ENCODE results near the gene GSAP. TPM values are rescaled to one million over a fixed set of nuclear protein-coding genes. Genes with fewer than 3 reads are reported as not detected.
"Not testable (repeated sequence)": the region's sequence is repeated elsewhere in the genome, so short reads cannot be mapped to it uniquely, and the experiment has no call there.

Gene GSAP, protein sequence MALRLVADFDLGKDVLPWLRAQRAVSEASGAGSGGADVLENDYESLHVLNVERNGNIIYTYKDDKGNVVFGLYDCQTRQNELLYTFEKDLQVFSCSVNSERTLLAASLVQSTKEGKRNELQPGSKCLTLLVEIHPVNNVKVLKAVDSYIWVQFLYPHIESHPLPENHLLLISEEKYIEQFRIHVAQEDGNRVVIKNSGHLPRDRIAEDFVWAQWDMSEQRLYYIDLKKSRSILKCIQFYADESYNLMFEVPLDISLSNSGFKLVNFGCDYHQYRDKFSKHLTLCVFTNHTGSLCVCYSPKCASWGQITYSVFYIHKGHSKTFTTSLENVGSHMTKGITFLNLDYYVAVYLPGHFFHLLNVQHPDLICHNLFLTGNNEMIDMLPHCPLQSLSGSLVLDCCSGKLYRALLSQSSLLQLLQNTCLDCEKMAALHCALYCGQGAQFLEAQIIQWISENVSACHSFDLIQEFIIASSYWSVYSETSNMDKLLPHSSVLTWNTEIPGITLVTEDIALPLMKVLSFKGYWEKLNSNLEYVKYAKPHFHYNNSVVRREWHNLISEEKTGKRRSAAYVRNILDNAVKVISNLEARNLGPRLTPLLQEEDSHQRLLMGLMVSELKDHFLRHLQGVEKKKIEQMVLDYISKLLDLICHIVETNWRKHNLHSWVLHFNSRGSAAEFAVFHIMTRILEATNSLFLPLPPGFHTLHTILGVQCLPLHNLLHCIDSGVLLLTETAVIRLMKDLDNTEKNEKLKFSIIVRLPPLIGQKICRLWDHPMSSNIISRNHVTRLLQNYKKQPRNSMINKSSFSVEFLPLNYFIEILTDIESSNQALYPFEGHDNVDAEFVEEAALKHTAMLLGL
- not detected for polyA plus RNA-seq (2012; ENCODE audit: insufficient read depth, insufficient read length)

- DNase-seq (ENCODE audit: low read depth, low spot score) = no peak
Measured at GRCh38 chr7:77415823-77416620, at the start of gene GSAP. GSAP (minus strand) TSS chr7:77416349; CDS start chr7:77416321, 28 bp downstream.

GRCh38 chr7:77465256-77465655 lies 49.1 kb upstream of the GSAP start:
- H3K4me3 ChIP-seq (ENCODE audit: low read length) = no peak overlapping the region
- no peak for DNase-seq (ENCODE audit: low read depth, low spot score)

More at GRCh38 chr7:77415823-77416620, at the start of gene GSAP:
- no peak within 1 kb of the TSS for H3K4me3 ChIP-seq (ENCODE audit: low read length)

GRCh38 chr7:77464589-77464988 lies 48.4 kb upstream of the GSAP start:
- no peak overlapping the region for H3K4me3 ChIP-seq (ENCODE audit: low read length)
- DNase-seq (ENCODE audit: low read depth, low spot score) = no peak

GRCh38 chr7:77463632-77464031 lies 47.5 kb upstream of the GSAP start:
- not testable (repeated sequence) for H3K4me3 ChIP-seq (ENCODE audit: low read length); DNase-seq (ENCODE audit: low read depth, low spot score)

- DNase-seq (ENCODE audit: low read depth, low spot score) = no peak
Measured at GRCh38 chr7:77461842-77462241, 45.7 kb upstream of the GSAP start.

DNA sequence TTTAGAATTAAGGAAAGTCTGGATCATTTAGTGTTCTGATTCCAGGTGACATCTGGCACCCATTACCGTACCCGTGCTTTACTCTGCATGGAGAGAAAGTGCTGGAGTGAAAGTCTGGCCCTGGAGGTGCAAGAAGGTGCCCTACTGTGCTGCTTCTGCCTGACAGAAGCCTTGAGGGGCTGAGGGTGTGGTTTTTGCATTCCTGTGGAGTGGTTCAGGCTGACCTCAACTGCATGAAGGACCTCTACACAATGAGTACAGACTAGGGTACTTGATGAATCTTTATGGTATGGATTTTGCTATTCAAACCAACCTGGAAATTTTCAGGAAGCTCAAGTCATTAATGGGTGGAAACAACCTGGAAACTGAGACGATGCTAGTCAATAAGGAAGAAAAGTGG lies 45.1 kb upstream of the GSAP start:
- no peak overlapping the region for H3K4me3 ChIP-seq (ENCODE audit: low read length)
- no peak for DNase-seq (ENCODE audit: low read depth, low spot score)

More at GRCh38 chr7:77461842-77462241, 45.7 kb upstream of the GSAP start:
- H3K4me3 ChIP-seq (ENCODE audit: low read length) = no peak overlapping the region

DNA sequence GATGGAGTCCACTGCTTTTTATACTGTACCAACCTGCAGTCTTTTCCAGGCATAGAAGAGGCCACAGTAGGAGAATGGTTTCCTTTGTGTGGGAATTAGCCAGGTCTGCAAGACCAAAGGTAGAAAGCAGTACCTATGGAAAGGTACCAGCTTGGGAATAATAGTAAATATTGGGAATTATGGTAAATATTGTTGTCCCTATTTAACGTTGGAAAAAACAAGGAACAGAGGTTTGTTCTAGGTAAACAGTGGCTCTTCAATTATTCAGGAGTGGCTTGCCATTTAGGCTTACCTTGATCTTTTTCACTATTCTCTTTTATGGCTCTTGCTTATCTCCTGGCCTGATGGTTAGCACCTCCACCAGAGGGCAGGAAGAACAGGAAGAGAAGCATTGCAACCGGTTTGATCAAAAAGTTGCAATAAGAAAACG lies 43.9 kb upstream of the GSAP start:
- no peak for DNase-seq (ENCODE audit: low read depth, low spot score)
- H3K4me3 ChIP-seq (ENCODE audit: low read length) = no peak overlapping the region

DNA sequence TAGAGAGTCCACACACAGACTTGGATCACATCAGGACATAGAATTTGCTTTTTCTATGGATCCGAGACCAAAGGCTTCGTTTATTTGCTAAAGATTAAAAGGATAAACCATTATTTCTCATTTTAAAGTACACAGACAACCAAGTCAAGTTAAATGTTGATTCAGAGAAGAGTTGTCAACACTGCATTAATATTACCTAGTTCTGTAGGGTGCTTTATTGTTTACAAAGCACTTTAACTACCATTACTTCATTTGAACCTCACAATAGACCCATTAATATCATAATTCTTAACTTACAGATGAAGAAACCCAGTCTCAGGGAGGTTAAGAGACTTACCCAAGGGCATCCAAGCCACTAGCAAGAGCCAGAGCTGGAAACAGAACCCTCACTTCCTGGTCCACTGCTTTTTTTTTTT lies 43.2 kb upstream of the GSAP start:
- DNase-seq (ENCODE audit: low read depth, low spot score) = no peak
- no peak overlapping the region for H3K4me3 ChIP-seq (ENCODE audit: low read length)

- no peak for DNase-seq (ENCODE audit: low read depth, low spot score)
- H3K4me3 ChIP-seq (ENCODE audit: low read length) = no peak overlapping the region
Measured at GRCh38 chr7:77458786-77459185, 42.6 kb upstream of the GSAP start.

DNA sequence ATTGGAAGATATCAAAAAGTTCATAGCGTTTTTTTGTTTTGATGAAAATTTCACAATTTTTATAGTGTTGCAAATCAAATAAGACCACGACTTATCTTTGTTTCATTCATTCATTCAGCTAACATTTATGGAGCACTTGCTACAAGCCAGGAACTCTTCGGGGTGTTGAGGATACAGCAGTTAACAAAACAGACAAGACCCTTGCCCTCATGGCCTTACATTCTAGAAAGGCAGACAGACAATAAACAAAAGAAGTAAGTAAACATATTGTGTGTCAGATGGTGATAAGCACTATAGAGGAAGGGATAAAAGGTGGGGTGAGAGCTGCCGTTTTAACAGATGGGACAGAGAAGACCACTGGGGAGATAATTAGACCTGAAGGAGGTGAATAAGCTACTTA lies 41.6 kb upstream of the GSAP start:
- no peak overlapping the region for H3K4me3 ChIP-seq (ENCODE audit: low read length)
- DNase-seq (ENCODE audit: low read depth, low spot score) = no peak

- no peak overlapping the region for H3K4me3 ChIP-seq (ENCODE audit: low read length)
- no peak for DNase-seq (ENCODE audit: low read depth, low spot score)
Measured at GRCh38 chr7:77456696-77457095, 40.5 kb upstream of the GSAP start.

- DNase-seq (ENCODE audit: low read depth, low spot score) = no peak
- no peak overlapping the region for H3K4me3 ChIP-seq (ENCODE audit: low read length)
Measured at GRCh38 chr7:77455321-77455720, 39.2 kb upstream of the GSAP start.

GRCh38 chr7:77454802-77455201 lies 38.7 kb upstream of the GSAP start:
- no peak for DNase-seq (ENCODE audit: low read depth, low spot score)
- H3K4me3 ChIP-seq (ENCODE audit: low read length) = no peak overlapping the region

- H3K4me3 ChIP-seq (ENCODE audit: low read length) = no peak overlapping the region
- no peak for DNase-seq (ENCODE audit: low read depth, low spot score)
Measured at GRCh38 chr7:77453531-77453930, 37.4 kb upstream of the GSAP start.

- not testable (repeated sequence) for DNase-seq (ENCODE audit: low read depth, low spot score); H3K4me3 ChIP-seq (ENCODE audit: low read length)
Measured at GRCh38 chr7:77451950-77452349, 35.8 kb upstream of the GSAP start.

- DNase-seq (ENCODE audit: low read depth, low spot score) = no peak
- no peak overlapping the region for H3K4me3 ChIP-seq (ENCODE audit: low read length)
Measured at GRCh38 chr7:77450613-77451012, 34.5 kb upstream of the GSAP start.

DNA sequence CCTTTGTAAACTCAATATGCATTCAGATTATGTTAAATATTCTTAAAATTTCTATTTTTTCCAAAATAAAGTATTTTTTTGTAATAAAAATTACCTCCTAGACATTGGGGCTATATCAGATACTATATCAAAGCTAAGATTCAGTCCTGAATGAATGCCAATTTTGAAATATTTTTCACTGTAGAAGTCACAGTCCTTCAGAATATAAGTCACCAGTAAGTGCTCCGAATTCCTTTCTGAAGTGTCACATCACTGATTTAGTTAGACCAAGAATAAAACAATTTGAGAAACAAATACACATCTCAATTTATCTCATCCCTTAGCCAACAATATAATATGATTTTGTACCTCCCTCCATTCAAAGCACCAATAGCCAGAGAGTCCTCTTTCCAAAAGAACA lies 33.9 kb upstream of the GSAP start:
- DNase-seq (ENCODE audit: low read depth, low spot score) = no peak
- H3K4me3 ChIP-seq (ENCODE audit: low read length) = no peak overlapping the region

DNA sequence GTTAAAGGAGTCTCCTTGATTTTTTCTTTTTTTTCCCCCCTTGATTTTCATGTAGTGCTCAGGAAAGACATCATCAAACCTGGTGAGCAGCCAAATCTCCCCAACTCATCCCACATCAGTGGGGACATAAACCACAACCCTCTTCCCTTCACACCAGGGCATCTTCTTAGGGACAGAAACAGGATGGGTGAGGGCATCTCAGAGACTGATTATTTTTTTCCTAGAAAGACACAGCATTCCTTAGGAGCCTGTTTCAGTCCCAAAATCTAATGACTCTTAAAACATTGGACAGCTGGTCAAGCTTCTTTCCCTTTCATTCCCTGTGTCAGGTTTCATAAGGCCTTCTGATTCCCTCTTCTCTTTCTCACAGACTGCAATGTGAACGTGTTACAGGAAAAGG lies 31.5 kb upstream of the GSAP start:
- no peak for DNase-seq (ENCODE audit: low read depth, low spot score)
- no peak overlapping the region for H3K4me3 ChIP-seq (ENCODE audit: low read length)

DNA sequence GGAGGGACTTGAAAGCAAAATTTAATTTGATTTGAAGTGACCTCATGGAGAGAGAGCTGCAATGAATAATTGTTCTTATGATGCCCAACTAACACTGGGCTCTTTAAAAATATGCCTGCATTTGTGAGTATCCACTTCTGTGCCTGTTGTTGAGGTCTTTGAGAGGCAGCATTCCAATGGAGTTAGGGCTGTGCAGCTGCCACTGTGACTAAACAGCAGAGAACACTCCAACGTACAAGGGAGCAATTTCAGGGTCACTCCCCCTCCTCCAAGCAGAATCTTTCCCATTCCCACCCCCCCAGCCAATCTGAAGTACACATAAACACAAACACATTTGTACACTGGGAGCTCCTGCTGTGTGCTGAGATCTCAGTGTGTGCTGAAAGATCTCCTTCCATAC lies 28.0 kb upstream of the GSAP start:
- no peak for DNase-seq (ENCODE audit: low read depth, low spot score)
- H3K4me3 ChIP-seq (ENCODE audit: low read length) = no peak overlapping the region
